Measurements from ENCODE around the gene RFPL3.
"Not testable (repeated sequence)": the region's sequence is repeated elsewhere in the genome, so short reads cannot be mapped to it uniquely, and the experiment has no call there.

RFPL3 gene

GRCh38 chr22:32331236-32331917, 26.3 kb upstream of the RFPL3 start:
- DNase-seq: no peak

DNA sequence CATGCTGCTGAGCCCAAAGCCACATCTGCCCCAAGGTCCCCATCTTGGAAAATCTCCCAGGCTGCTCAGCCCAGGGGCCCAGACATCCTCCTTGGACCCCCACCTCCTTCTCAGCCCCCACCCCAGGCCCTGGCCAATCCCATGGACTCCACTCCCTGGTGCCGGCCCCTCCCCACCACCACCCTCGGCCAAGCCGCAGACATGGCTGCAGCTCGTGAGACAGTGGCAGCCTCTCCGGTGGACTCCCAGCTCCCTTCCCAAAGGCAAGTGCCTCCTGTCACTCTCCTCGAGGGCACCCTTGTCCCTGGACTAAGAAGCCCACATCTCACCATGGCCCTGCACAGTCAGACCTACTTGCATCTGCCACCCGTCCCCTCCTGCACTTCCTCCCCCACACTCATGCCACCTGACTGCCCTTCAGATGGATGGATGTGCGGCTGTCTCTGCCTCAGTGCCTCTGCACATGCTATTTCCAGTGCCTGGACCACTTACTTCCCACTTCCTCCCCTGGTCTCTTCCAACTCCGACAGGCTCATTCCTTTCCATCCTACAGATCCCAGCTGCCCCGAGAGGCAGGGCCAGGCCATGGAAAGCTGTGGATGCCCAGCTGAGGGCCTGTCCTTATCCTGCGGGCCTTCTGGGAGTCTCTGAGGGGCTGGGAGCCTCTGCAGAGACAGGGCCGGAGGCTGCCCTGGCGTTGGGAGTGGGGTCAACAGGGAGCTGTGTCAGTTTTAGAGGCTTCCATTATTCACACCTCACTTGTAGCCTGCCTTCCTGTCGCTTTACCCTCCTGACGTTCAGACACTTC, 25.5 kb upstream of the RFPL3 start:
- no peak for DNase-seq

- DNase-seq: no peak
These were observed 24.4 kb upstream of the RFPL3 start for GRCh38 chr22:32333141-32333768.

DNA sequence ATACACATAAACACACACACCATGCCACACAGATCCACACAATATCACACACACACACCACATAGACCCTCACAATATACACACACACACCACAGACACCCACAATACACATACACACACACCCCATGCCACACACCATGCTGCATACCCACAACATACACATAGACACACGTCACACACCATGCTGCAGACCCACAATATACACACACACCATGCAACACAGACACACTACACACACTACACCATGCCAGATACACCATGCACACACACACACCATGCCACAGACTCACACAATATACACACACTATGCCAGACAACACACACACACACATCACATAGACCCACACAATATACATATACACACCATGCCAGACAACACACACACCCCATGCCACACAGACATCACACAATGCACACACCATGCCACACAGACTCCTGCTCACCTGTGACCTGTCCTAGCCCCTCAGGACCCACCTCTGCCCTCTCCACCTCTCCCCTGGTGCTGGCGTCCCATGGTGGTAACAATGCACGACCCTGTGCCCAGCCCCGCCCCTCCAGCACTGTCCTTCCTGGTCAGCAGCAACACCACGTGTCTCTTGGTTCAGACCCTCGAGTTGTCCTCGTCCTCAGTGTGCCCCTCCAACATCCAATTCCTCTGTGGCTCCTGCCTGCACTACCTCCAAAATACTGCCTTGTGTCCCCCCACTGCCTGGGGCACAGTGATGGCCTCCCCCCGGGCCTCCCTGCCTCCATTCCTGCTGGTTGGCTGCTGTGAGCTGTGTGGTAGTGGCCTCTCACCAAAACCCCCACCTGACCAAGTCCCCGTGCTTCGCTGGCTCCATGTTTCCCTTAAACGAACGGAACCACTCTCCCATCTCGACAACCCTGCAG, 23.7 kb upstream of the RFPL3 start:
- DNase-seq: no peak

- no peak for DNase-seq
These were observed 22.9 kb upstream of the RFPL3 start for GRCh38 chr22:32334660-32335365.

- no peak for DNase-seq
These were observed 22.2 kb upstream of the RFPL3 start for GRCh38 chr22:32335471-32335870.

GRCh38 chr22:32336121-32336603, 21.5 kb upstream of the RFPL3 start:
- DNase-seq: no peak

GRCh38 chr22:32336771-32337424, 20.8 kb upstream of the RFPL3 start:
- peak in 2 of 14 donors; percentile 25 to 41 for DNase-seq

GRCh38 chr22:32337425-32337824, 20.2 kb upstream of the RFPL3 start:
- DNase-seq: not testable (repeated sequence)

GRCh38 chr22:32338757-32339156, 18.9 kb upstream of the RFPL3 start:
- no peak for DNase-seq

DNA sequence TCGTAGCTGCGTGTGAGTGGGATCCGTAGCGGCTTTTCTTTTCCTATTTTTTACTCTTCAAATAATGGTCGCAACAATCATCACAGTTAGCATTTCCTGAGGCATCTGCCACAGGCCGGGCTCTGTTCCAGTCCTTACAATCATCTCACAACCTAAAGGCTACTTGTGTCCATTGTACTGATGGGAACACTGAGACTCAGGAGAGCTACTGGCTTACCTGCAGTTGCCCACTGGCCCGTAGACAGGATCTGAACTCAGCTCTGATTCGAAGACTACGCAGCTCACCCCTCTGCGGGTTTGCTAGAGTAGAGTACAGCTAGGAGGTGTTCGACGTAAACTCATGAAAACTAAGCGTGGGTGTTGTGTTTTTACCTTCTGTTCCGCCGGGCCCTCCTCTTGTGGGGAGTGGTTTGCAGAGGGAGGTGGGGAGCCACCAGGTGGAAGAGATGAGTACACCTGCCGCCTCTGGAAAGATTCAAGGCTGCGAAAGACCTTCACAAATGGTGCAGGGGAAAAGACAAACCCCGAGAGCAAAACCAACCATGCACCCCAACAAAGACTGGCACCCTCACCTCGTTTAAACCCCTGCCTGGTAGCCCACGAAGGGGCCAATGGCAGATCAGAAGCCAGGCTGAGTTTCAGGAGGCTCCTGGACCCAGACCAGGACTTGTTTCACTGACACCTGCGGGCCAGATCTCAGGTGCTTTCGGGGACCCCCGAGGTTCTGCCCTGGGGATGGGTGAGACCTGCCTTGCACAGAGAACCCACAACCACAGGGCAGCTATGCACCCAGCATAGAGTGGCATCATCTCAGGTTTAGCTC, 18.3 kb upstream of the RFPL3 start:
- DNase-seq: no peak

GRCh38 chr22:32340411-32340810, 17.3 kb upstream of the RFPL3 start:
- no peak for DNase-seq

DNA sequence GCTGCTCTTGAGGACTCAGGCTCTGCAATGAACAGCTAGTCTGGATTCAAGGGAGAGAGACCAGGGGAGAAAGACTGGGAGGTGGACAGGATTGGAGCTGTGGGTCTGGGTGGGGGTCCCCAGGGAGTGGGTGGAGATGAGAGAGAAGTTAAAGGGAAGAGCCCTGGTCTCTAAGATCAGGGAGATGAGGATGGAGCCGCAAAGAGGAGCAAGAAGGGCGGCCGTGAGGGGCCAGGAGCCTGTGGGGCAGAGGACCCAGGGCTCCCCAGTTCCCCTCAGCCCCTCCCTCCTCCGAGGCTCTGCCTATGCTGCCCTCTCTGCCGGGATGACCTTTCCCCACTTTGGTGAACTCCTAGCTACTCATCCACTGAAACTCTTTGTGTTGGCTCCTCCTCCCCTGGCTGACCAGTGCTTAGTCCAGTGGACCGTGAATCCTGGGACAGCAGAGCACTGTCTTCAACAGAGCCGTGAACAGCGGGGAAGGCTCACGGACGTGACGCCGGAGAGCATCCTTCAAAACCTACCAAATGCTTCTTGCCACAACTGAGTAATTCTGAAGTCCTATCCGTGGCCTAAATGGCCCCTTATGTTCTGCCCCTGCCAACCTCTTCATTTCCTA, 16.4 kb upstream of the RFPL3 start:
- no peak for DNase-seq

- no peak for DNase-seq
These were observed 14.7 kb upstream of the RFPL3 start for GRCh38 chr22:32342977-32343376.

DNA sequence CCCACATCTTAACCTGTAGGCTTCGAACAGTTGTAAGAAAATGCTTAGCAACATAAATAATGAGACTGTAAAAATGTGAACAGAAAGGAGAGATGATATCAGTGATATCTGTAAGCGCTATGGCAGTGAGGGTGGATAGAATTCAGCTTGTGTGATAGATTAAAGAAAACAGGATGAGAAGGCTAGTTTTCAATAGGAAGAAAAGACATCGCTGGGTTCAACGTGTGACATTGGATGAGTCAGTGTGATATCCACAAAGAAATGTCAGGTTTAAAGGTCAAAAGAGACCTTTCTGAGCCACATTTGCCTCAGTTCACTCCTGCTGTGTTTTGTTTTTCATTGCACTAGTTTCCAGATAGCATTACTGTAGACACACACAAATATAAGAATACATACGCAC, 13.7 kb upstream of the RFPL3 start:
- no peak for DNase-seq

DNA sequence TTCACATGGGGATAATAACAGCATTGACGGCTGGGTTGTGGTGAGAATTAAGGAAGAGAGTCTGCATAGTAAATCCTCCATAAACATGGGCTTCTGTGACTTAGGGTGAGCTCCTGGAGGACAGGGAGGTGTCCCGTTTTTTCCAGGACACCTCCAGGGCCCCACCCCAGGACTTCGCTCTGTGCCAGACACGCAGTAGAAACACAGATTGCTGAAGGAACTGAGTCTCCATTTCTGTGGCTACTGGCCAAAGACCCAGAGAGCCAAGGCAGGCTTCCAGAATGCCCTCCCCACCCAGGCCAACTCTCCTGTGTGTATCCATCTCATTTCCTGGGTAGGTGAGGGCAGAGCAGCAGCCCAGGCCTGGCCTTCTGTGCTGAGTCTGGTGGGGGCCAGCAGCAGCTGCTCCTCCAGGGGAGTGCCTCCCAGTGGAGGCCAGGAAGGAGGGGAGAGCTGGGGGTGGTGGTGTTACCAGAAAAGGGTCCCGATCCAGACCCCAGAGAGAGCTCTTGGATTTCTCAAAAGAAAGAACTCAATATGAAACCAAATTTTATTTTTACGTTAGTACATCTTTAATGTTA, 9.5 kb upstream of the RFPL3 start:
- no peak for DNase-seq

- not testable (repeated sequence) for DNase-seq
These were observed 5.8 kb upstream of the RFPL3 start for GRCh38 chr22:32351875-32352274.

DNA sequence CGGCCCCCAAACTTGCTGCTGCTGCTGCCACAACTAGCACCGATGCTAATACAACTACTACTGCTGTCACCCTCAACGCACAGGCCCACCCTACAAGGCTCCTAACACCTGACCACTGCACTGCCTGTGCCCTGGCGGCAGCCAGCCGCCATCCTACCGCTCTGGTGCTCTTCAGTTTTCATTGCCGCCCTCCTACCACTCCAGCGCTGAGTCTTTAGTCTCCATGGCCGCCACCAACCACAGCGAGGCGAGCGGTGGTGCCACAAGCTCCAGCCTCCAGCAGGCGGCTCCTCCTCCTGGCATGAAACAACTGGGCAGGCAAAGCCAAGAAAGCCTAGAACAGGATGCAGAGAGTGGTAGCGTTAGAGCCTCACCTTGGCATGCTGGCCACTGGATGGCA, 5.0 kb upstream of the RFPL3 start:
- DNase-seq: no peak

DNA sequence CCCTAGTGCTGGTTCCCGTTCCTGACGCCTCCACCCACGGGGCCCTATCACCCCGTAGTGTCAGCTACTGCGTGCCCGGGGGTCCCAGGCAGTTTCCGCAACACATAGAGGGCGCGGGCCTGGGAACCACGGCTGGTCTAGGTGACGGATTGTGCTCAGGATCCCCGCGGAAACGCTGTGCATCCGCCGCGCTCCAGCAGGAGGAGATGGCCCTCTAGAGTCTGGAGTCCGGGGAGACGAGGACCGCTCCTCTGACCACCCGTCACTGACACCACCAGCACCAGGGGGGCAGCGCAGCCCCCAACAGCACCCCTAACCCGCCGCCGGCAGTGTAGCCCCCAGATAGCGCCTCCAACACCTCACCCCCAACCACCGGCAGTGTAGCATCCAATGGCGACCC, 4.4 kb upstream of the RFPL3 start:
- no peak for DNase-seq
